ENCODE results near the gene EPHA4.

GRCh38 chr2:221606424-221606823 is 34.3 kb upstream of the EPHA4 start:
- TF ChIP-seq, protein P1, sequence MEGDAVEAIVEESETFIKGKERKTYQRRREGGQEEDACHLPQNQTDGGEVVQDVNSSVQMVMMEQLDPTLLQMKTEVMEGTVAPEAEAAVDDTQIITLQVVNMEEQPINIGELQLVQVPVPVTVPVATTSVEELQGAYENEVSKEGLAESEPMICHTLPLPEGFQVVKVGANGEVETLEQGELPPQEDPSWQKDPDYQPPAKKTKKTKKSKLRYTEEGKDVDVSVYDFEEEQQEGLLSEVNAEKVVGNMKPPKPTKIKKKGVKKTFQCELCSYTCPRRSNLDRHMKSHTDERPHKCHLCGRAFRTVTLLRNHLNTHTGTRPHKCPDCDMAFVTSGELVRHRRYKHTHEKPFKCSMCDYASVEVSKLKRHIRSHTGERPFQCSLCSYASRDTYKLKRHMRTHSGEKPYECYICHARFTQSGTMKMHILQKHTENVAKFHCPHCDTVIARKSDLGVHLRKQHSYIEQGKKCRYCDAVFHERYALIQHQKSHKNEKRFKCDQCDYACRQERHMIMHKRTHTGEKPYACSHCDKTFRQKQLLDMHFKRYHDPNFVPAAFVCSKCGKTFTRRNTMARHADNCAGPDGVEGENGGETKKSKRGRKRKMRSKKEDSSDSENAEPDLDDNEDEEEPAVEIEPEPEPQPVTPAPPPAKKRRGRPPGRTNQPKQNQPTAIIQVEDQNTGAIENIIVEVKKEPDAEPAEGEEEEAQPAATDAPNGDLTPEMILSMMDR (IDR thresholded peaks at IDR 0.05): no peak
- TF ChIP-seq REST (IDR thresholded peaks at IDR 0.05; ENCODE audit: insufficient read depth in 1 of 2, low read depth in 2 of 2, low read length in 1 of 2) (no peak), SIN3A (IDR thresholded peaks at IDR 0.05; ENCODE audit: borderline replicate concordance, insufficient read depth, low read depth, low read length) (no peak), POLR2AphosphoS5 (IDR thresholded peaks at IDR 0.05; ENCODE audit: low read depth, low read length) (no peak)

Data from Panc1 (cell line).